HG02588 (cell line): ENCODE results near the gene IQSEC2.
A peak's percentile ranks its signal among the peaks of the same experiment; 100 is the strongest.

Source experiments
- ATAC-seq: cut with Tn5 transposase; IDR thresholded peaks from one replicate; pipeline ENCODE4 v1.9.1; 2021; ENCODE audit warnings: mild to moderate bottlenecking, moderate library complexity; ENCODE audit not compliant: unreplicated experiment

Gene IQSEC2

GRCh38 chrX:53249408-53250042, 31.9 kb downstream of the IQSEC2 start:
- no peak for ATAC-seq

GRCh38 chrX:53247928-53248327, 33.5 kb downstream of the IQSEC2 start:
- ATAC-seq, result no peak

- ATAC-seq, result no peak
Observed at GRCh38 chrX:53246231-53246630, 35.2 kb downstream of the IQSEC2 start.

- ATAC-seq, result no peak
Observed at GRCh38 chrX:53244610-53245009, 36.8 kb downstream of the IQSEC2 start.

GRCh38 chrX:53242310-53242709, 39.1 kb downstream of the IQSEC2 start:
- no peak for ATAC-seq

- no peak for ATAC-seq
Observed at GRCh38 chrX:53241558-53241957, 39.8 kb downstream of the IQSEC2 start.

GRCh38 chrX:53239474-53239873, 41.9 kb downstream of the IQSEC2 start:
- no peak for ATAC-seq

- ATAC-seq, result no peak
Observed at GRCh38 chrX:53237056-53237455, 44.3 kb downstream of the IQSEC2 start.

GRCh38 chrX:53236025-53236679, 45.2 kb downstream of the IQSEC2 start:
- no peak for ATAC-seq

- no peak for ATAC-seq
Observed at GRCh38 chrX:53235566-53235965, 45.8 kb downstream of the IQSEC2 start.

- no peak for ATAC-seq
Observed at GRCh38 chrX:53234484-53234883, 46.9 kb downstream of the IQSEC2 start.

- no peak for ATAC-seq
Observed at GRCh38 chrX:53233536-53233935, 47.8 kb downstream of the IQSEC2 start.

GRCh38 chrX:53230116-53230515, 51.3 kb downstream of the IQSEC2 start:
- ATAC-seq, result no peak

- ATAC-seq, result no peak
Observed at GRCh38 chrX:53227224-53227765, 54.1 kb downstream of the IQSEC2 start.

- peak; percentile 76 for ATAC-seq
Observed at GRCh38 chrX:53224860-53225797, 56.3 kb downstream of the IQSEC2 start, which contains the start of gene KDM5C. Gene KDM5C, minus strand, starts transcription at chrX:53225207. Its CDS starts 318 bp downstream, at chrX:53224889.

- no peak for ATAC-seq
Observed at GRCh38 chrX:53223955-53224859, 57.2 kb downstream of the IQSEC2 start.

GRCh38 chrX:53223068-53223693, 58.2 kb downstream of the IQSEC2 start:
- ATAC-seq, result no peak
